WI38 (cell line): Measurements from ENCODE around the gene DYNC1I1.

ENCODE experiments used
- H3K4me3 ChIP-seq: 2 replicates; pipeline ENCODE4 v1.5.1; 2011; ENCODE audit warnings: low read depth, mild to moderate bottlenecking, control low read depth, low read length
- CTCF ChIP-seq: IDR thresholded peaks from 2 replicates; pipeline ENCODE4 v1.5.1; 2012; ENCODE audit warnings: low read depth, mild to moderate bottlenecking, control low read depth, low read length

Gene DYNC1I1

GRCh38 chr7:96122746-96123145, 350.4 kb downstream of the DYNC1I1 start:
- TF ChIP-seq CTCF = no peak
- no peak overlapping the region for H3K4me3 ChIP-seq

GRCh38 chr7:96126382-96126781, 354.0 kb downstream of the DYNC1I1 start:
- TF ChIP-seq CTCF = no peak

DNA sequence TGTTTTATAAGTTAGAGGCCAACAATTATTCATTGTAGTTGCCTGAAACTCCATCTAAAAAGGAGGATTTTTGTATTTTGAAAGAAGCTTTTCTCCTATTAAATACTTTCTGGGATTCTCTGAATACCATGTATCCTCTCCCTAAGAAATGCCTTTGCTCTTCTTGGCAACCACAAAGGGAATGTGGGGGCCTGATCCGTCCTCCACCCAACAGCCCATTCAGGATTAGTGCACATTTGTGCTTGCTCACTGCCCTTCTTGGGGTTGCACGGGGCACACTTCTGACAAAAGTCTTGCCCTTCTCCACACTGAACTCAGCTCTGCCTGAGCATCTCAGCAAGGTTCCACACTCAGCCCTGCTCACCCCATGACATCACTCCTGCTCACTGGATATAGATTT, 355.4 kb downstream of the DYNC1I1 start:
- TF ChIP-seq CTCF = no peak
- no peak overlapping the region for H3K4me3 ChIP-seq

More at GRCh38 chr7:96126382-96126781, 354.0 kb downstream of the DYNC1I1 start:
- H3K4me3 ChIP-seq = no peak overlapping the region

DNA sequence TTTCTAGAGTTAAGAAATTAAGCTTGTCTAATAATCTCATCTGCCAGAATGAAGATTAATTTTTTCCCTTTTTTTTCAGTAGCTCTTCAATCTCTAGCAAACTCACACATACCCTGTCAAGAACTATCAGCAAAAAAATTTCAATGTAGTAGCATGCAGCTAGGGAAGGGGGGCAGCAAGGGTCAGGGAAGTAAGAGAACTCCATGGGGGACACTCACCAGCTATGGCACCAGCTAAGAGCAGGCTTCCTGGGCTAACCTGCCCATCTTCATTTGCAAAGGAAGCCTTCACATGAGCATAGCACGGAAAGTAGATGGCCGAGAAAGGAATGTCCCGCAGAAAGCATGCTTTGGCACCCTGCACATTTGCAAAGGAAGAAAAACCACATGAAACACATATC, 359.2 kb downstream of the DYNC1I1 start:
- no peak for TF ChIP-seq CTCF
- H3K4me3 ChIP-seq = no peak overlapping the region

DNA sequence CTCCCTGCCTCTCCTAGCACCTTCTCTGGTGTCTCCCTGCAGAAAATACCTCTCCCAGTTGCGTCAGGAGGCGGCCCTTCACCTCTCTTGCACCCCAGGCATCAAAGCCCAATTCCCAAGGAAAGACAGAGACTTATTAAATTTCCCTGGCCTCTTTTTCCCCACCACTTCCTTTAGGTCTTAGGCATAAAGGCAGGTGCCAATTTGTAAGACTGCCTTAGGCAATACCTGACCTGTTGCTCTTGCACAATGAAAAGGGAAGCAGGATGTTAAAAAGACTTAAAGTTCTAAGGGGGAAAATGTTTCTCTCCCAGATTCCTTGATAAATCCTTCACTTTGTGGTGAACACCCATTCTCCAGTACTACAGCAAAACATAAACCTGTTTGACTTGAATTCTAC, 362.9 kb downstream of the DYNC1I1 start:
- TF ChIP-seq CTCF = no peak

GRCh38 chr7:96136600-96137239, 364.4 kb downstream of the DYNC1I1 start:
- no peak for TF ChIP-seq CTCF
- H3K4me3 ChIP-seq = no peak overlapping the region

More for the DNA sequence above, 362.9 kb downstream of the DYNC1I1 start:
- H3K4me3 ChIP-seq = no peak overlapping the region

GRCh38 chr7:96143495-96144259, 371.3 kb downstream of the DYNC1I1 start:
- no peak overlapping the region for H3K4me3 ChIP-seq
- TF ChIP-seq CTCF = no peak
